ENCODE results near the gene DSCAM. TPM values are rescaled to one million over a fixed set of nuclear protein-coding genes. Genes with fewer than 3 reads are reported as not detected.

DSCAM gene
- total RNA-seq, 4 donors from 2014 or later, result 0.04 to 0.06 TPM; not detected in 2

DNA sequence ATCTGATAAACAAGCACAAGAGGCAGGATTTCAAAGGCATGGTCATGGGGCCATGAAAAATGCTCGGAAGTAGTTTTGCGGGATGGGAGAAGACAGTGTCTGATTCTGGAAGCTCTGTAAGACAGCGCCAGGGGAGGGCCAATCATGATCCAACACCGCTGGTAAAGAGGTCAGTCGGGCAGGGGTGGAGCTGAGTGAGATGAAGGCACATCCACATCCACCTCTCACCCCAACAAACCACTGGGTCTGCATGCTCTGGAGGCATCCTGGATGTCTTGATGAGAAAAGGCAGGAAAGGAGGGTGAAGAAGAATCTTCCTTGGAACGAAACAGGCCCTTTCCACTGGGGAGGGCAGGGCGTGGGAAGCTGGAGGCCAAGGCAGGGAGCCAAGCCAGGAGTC lies 691.4 kb downstream of the DSCAM start:
- Histone ChIP-seq H3K27ac (no peak overlapping the region), H3K36me3 (no peaks in the 10 kb centered on the region), H3K9me3 (no peaks in the 10 kb centered on the region), H3K4me3 (no peak overlapping the region), H3K27me3 (no peaks in the 10 kb centered on the region), H3K4me1 (no peaks in the 10 kb centered on the region)
- intact Hi-C loops (cut with DNase I), result no loop called here
- 69 to 72% methylated on average over 7 of the region's 7 CpGs for WGBS, 2 donors
- DNase-seq, result no peak
- TF ChIP-seq, protein P1, sequence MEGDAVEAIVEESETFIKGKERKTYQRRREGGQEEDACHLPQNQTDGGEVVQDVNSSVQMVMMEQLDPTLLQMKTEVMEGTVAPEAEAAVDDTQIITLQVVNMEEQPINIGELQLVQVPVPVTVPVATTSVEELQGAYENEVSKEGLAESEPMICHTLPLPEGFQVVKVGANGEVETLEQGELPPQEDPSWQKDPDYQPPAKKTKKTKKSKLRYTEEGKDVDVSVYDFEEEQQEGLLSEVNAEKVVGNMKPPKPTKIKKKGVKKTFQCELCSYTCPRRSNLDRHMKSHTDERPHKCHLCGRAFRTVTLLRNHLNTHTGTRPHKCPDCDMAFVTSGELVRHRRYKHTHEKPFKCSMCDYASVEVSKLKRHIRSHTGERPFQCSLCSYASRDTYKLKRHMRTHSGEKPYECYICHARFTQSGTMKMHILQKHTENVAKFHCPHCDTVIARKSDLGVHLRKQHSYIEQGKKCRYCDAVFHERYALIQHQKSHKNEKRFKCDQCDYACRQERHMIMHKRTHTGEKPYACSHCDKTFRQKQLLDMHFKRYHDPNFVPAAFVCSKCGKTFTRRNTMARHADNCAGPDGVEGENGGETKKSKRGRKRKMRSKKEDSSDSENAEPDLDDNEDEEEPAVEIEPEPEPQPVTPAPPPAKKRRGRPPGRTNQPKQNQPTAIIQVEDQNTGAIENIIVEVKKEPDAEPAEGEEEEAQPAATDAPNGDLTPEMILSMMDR (IDR thresholded peaks at IDR 0.05), result no peak
- no peak for TF ChIP-seq POLR2A (IDR thresholded peaks at IDR 0.05)

DNA sequence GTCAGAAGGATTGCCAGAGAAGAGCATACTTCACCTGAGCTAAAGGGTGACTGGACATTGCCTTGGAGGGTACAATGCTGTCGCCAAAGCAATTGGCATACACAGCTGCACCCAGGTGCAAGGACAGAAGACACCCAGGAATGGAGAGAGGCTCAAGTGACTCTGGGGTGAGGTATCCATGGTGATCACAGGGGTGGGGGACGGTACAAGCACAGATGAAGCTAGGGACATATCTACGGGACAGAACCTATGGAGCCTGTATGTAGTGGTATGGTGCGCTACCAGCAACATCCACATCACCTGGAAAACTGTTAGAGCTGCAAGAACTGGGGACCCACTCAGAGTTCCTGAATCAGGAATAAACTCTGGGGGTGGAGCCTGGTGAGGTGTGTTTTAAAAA lies 693.6 kb downstream of the DSCAM start:
- no peaks in the 10 kb centered on the region for H3K36me3 ChIP-seq
- H3K9me3 ChIP-seq, result no peaks in the 10 kb centered on the region
- H3K4me3 ChIP-seq, result no peak overlapping the region
- TF ChIP-seq POLR2A (IDR thresholded peaks at IDR 0.05), result no peak
- TF ChIP-seq, protein P1 (IDR thresholded peaks at IDR 0.05), result no peak
- H3K27ac ChIP-seq, result no peak overlapping the region
- WGBS, 2 donors, result 91 to 98% methylated on average over 4 of the region's 4 CpGs
- DNase-seq, result no peak
- intact Hi-C loops (cut with DNase I), result no loop called here
- H3K27me3 ChIP-seq, result no peaks in the 10 kb centered on the region
- H3K4me1 ChIP-seq, result no peaks in the 10 kb centered on the region

DNA sequence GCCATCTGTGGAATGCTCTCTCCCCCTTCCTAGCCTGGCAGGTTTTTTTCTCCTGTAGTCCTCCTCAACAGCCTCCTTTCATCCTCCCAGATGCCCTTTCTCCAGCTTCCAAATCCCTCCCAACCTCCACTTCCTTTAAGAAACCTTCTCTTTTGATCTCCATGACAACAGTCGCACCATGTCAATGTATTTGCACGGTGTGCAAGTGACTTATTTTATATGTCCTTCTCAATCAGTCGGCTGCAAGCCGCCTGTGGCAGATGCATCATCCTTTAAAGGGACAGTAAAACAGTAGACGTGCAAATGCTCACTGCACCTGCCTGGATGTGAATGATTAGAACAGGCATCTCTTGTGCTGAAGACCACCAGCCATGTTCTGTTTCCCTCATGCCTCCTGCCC lies 694.5 kb downstream of the DSCAM start:
- Histone ChIP-seq H3K27me3 (no peaks in the 10 kb centered on the region), H3K4me3 (no peak overlapping the region), H3K9me3 (no peaks in the 10 kb centered on the region), H3K27ac (no peak overlapping the region), H3K36me3 (no peaks in the 10 kb centered on the region), H3K4me1 (no peaks in the 10 kb centered on the region)
- intact Hi-C loops (cut with DNase I), result no loop called here
- WGBS, 2 donors, result 50 to 61% methylated on average over 5 of the region's 5 CpGs
- DNase-seq, result no peak
- no peak for TF ChIP-seq POLR2A (IDR thresholded peaks at IDR 0.05)
- TF ChIP-seq, protein P1 (IDR thresholded peaks at IDR 0.05), result no peak

DNA sequence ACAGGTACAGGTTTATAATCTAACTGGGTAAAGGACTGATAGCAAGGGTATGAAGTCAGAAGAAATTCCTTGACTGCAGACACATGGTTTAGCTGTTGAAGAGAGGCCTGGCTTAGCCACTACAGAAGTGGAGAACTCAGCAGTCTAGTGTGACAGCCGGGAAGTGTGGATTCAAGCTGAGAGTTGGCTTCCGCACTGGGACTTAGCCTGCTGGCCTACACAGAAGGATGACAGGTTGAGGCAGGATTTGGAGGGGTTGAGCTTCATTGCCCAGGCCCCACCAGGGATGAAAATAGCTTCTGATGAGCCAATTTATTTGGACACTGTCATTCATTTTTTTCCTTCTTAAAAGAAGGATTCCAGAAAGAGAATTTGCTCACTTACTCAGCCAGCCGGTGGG lies 695.3 kb downstream of the DSCAM start:
- TF ChIP-seq, protein P1 (IDR thresholded peaks at IDR 0.05), result no peak
- no peak for TF ChIP-seq POLR2A (IDR thresholded peaks at IDR 0.05)
- 72 to 79% methylated on average over 3 of the region's 3 CpGs for WGBS, 2 donors
- no peaks in the 10 kb centered on the region for H3K27me3 ChIP-seq
- no peaks in the 10 kb centered on the region for H3K36me3 ChIP-seq
- H3K4me3 ChIP-seq, result no peak overlapping the region
- intact Hi-C loops (cut with DNase I), result no loop called here
- no peaks in the 10 kb centered on the region for H3K4me1 ChIP-seq
- no peak for DNase-seq
- no peak overlapping the region for H3K27ac ChIP-seq
- no peaks in the 10 kb centered on the region for H3K9me3 ChIP-seq

DNA sequence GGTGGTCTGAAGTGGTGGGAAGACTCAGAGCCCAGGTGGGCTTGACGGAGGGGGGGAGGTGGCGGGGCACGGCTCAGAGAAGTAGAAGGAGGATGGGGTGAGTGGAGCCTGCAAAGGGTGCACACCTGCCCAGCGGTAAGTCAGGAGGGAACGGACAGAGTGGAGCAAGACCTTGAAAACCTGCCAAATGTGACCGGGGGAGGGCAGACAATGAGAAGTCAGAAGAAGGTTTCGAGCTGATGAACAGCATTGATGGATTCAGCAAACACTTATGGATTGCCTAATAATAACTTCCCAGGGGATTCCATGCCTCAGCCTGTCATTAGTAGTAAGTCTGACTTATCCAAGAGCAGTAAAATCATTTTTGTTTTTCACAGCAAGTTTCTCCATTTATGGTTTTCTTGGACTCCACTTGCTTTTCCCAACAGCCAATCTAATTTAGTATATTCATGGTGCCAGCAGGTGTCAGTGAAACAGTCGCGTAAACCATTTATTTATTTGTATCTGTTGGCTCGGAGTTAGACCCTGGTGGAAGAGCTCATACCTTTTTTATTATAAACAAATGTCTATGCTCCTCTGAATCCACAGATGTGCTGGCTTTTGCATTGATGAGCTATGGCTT lies 700.6 kb downstream of the DSCAM start:
- no peaks in the 10 kb centered on the region for H3K4me1 ChIP-seq
- H3K4me3 ChIP-seq, result no peak overlapping the region
- no peak overlapping the region for H3K27ac ChIP-seq
- intact Hi-C loops (cut with DNase I), result loop anchor here (10.0 kb wide), 1 partner anchor 918 kb away; no protein-coding TSS in a partner anchor
- TF ChIP-seq, protein P1 (IDR thresholded peaks at IDR 0.05), result no peak
- no peak for TF ChIP-seq POLR2A (IDR thresholded peaks at IDR 0.05)
- H3K9me3 ChIP-seq, result no peaks in the 10 kb centered on the region
- H3K27me3 ChIP-seq, result no peaks in the 10 kb centered on the region
- 61 to 65% methylated on average over 10 of the region's 10 CpGs for WGBS, 2 donors
- no peak for DNase-seq
- H3K36me3 ChIP-seq, result no peaks in the 10 kb centered on the region
